ENCODE data around the gene SUMO3. TPM values are rescaled to one million over a fixed set of nuclear protein-coding genes. Genes with fewer than 3 reads are reported as not detected.

Gene SUMO3
- total and polyA plus RNA-seq, 2 of the 8 experiments (the other 6 are each of a cell fraction or from before 2014, with no cell fraction given): 96.8 to 101 TPM

- H2BK20ac ChIP-seq (ENCODE audit: low read length): no peak overlapping the region
- H3K56ac ChIP-seq (replicated peaks; ENCODE audit: insufficient read length, low read depth, low read length): no peak overlapping the region
- no peak overlapping the region for H3K27ac ChIP-seq (ENCODE audit: low read depth, low read length)
- H3K9ac ChIP-seq (replicated peaks in 1 of 4; ENCODE audit: extremely low read depth in 1 of 4, low read depth in 3 of 4, low read length in 3 of 4): peak overlapping the region; percentile 45 to 69 (median 50); a peak in 6 of 7 replicates
- ChIA-PET POLR2A (ENCODE audit: partially characterized antibody) (interaction anchor here (0.8 to 1.5 kb wide), 6 partner anchors 10 to 314 kb away, joined by 3 to 5 read pairs (median 3); partner anchors contain the start of gene UBE2G2), CTCF (ENCODE audit: partially characterized antibody) (interaction anchor here (0.9 kb wide), 1 partner anchor 13 kb away, joined by 3 read pairs; no protein-coding TSS in a partner anchor)
- H3K79me1 ChIP-seq (ENCODE audit: low read depth, low read length): peaks cover 12% of the 10 kb centered on the region
- H3K4me2 ChIP-seq (ENCODE audit: insufficient read depth in 1 of 2, low read depth in 2 of 2, low read length in 2 of 2): peak overlapping the region; percentile 67 to 94
- WGBS, 2 experiments (ENCODE audit: extremely low coverage in 1 of 2, insufficient coverage in 1 of 2, insufficient read length in 1 of 2, insufficient replicate concordance in 2 of 2, low coverage in 1 of 2, low lambda C conversion rate in 2 of 2, missing lambda C conversion rate in 1 of 2): 30% methylated on average over 10 of the region's 57 CpGs; no CpG with 5 or more reads in 1 of the 2 experiments
- peak overlapping the region; percentile 61 to 81 (median 72) for H3K4me3 ChIP-seq (ENCODE audit: extremely low read depth in 1 of 4, insufficient read depth in 2 of 4, low read depth in 3 of 4, low read length in 4 of 4)
- H3K4ac ChIP-seq (replicated peaks; ENCODE audit: insufficient read length, low read depth, low read length): no peak overlapping the region
- H3K4me1 ChIP-seq (replicated peaks in 1 of 4; ENCODE audit: control insufficient read depth in 3 of 4, insufficient read depth in 4 of 4, low read length in 3 of 4): peaks cover 0 to 18% (median 5%) of the 10 kb centered on the region in 4 experiments; a peak in 4 of 7 replicates
- no peak overlapping the region for H2BK15ac ChIP-seq (ENCODE audit: low read length)
- H2AK5ac ChIP-seq (ENCODE audit: low read depth, low read length): 0 out of 2 replicates have a peak overlapping the region, but pooled peaks have one; percentile 28
- no peak overlapping the region for H2BK12ac ChIP-seq (ENCODE audit: low read depth, low read length)
- no peak overlapping the region for H2BK120ac ChIP-seq (replicated peaks; ENCODE audit: low read depth, low read length)
- no peak overlapping the region for H3K14ac ChIP-seq (ENCODE audit: insufficient read length)
- peak overlapping the region; percentile 87 for H3K18ac ChIP-seq (ENCODE audit: extremely low read depth, low read length)
- no peak overlapping the region for H2AFZ ChIP-seq (ENCODE audit: low read length)
- H4K20me1 ChIP-seq (replicated peaks in 1 of 2; ENCODE audit: control insufficient read depth in 1 of 2, insufficient read depth in 2 of 2, low read length in 2 of 2): peaks cover 10 to 23% of the 10 kb centered on the region in 2 experiments
- H3K9me3 ChIP-seq (ENCODE audit: insufficient read depth in 2 of 2, low read depth in 1 of 2, low read length in 1 of 2): peaks cover 22 to 24% of the 10 kb centered on the region in 2 experiments; a peak in 3 of 4 replicates
- H3K27me3 ChIP-seq (replicated peaks in 1 of 4; ENCODE audit: control insufficient read depth in 3 of 4, extremely low read depth in 1 of 4, insufficient read depth in 3 of 4, low read length in 3 of 4): peaks cover 0 to 10% (median 7%) of the 10 kb centered on the region in 4 experiments; a peak in 5 of 7 replicates
- H3K23ac ChIP-seq (ENCODE audit: insufficient read length): no peak overlapping the region
- H3K36me3 ChIP-seq (ENCODE audit: control insufficient read depth in 2 of 4, insufficient read depth in 4 of 4, low read length in 3 of 4): no peaks in the 10 kb centered on the region; a peak in 1 of 8 replicates
- no peak for FAIRE-seq
- H3K79me2 ChIP-seq (ENCODE audit: control insufficient read depth in 1 of 2, insufficient read depth in 2 of 2, low read length in 2 of 2): peaks cover 10 to 49% of the 10 kb centered on the region in 2 experiments
- peaks cover 9% of the 10 kb centered on the region; the same call in 1 of the 2 replicates for H3K23me2 ChIP-seq (ENCODE audit: low read depth, low read length)
- H4K8ac ChIP-seq (ENCODE audit: extremely low read depth, insufficient read depth, low read length): no peak overlapping the region; the same call in none of the 2 replicates
- H4K91ac ChIP-seq (replicated peaks; ENCODE audit: insufficient read length, low read length): peak overlapping the region; percentile 54
- H4K5ac ChIP-seq (ENCODE audit: insufficient read length, low read depth, low read length): peak overlapping the region; percentile 54
- 0 out of 2 replicates have a peak overlapping the region, but pooled peaks have one; percentile 44 for H2BK5ac ChIP-seq (ENCODE audit: low read depth, low read length)
- DNase-seq (ENCODE audit: low read depth in 1 of 2, low spot score in 2 of 2): no peak
- TF ChIP-seq RAD21 (IDR thresholded peaks at IDR 0.05 in 1 of 2, conservative IDR thresholded peaks at IDR 0.05 in 1 of 2; ENCODE audit: low read depth in 2 of 2, low read length in 2 of 2) (no peak), TBP (IDR thresholded peaks at IDR 0.05; ENCODE audit: low read depth, low read length) (no peak), FOSL1 (IDR thresholded peaks at IDR 0.05; ENCODE audit: insufficient read depth, low read depth, low read length) (no peak), KDM4A (IDR thresholded peaks at IDR 0.05; ENCODE audit: low read depth, low read length, severe bottlenecking) (no peak), ATF3 (IDR thresholded peaks at IDR 0.05; ENCODE audit: insufficient read depth, low read depth, low read length) (no peak), YY1 (IDR thresholded peaks at IDR 0.05; ENCODE audit: low read depth, low read length) (no peak), POLR2AphosphoS5 (IDR thresholded peaks at IDR 0.05; ENCODE audit: low read depth, low read length) (no peak; the same call in 1 of the 2 replicates), NRF1 (IDR thresholded peaks at IDR 0.05; ENCODE audit: low read depth, low read length) (no peak), SUZ12 (IDR thresholded peaks at IDR 0.05; ENCODE audit: low read length) (no peak), EP300 (IDR thresholded peaks at IDR 0.05; ENCODE audit: borderline replicate concordance in 1 of 2, low read depth in 2 of 2, low read length in 2 of 2) (no peak)
Observed at GRCh38 chr21:44816761-44817505, 929 bp downstream of the SUMO3 start.
